Activated naive CD8-positive, alpha-beta T cell treated with anti-CD3 and anti-CD28 coated beads, Interleukin-2, amount 50 U/mL, for 24 hours (primary cell): ENCODE data around the gene PDC.
"Not testable (repeated sequence)": the region's sequence is repeated elsewhere in the genome, so short reads cannot be mapped to it uniquely, and the experiment has no call there.

Experiments used
- ATAC-seq: fragments of 150-1000 bp; cut with Tn5 transposase; one replicate; pipeline ENCODE4 v1.10.0; 2021
- DNase-seq: peaks from one replicate; pipeline ENCODE4 v3.0.0; 2021
- H3K27ac Mint-ChIP-seq: one replicate; pipeline ENCODE4 v1.8.0; 2021; ENCODE audit warnings: mild to moderate bottlenecking, mixed read lengths
- H3K27me3 Mint-ChIP-seq: one replicate; pipeline ENCODE4 v1.8.0; 2021; ENCODE audit warnings: mixed read lengths
- H3K36me3 Mint-ChIP-seq: one replicate; pipeline ENCODE4 v1.8.0; 2021; ENCODE audit warnings: low read depth, mixed read lengths
- H3K4me1 Mint-ChIP-seq: one replicate; pipeline ENCODE4 v1.8.0; 2021; ENCODE audit warnings: mixed read lengths
- H3K4me3 Mint-ChIP-seq: one replicate; pipeline ENCODE4 v1.8.0; 2021; ENCODE audit warnings: mild to moderate bottlenecking, moderate library complexity, mixed read lengths
- H3K9me3 Mint-ChIP-seq: one replicate; pipeline ENCODE4 v1.8.0; 2021; ENCODE audit warnings: mixed read lengths

Gene PDC

DNA sequence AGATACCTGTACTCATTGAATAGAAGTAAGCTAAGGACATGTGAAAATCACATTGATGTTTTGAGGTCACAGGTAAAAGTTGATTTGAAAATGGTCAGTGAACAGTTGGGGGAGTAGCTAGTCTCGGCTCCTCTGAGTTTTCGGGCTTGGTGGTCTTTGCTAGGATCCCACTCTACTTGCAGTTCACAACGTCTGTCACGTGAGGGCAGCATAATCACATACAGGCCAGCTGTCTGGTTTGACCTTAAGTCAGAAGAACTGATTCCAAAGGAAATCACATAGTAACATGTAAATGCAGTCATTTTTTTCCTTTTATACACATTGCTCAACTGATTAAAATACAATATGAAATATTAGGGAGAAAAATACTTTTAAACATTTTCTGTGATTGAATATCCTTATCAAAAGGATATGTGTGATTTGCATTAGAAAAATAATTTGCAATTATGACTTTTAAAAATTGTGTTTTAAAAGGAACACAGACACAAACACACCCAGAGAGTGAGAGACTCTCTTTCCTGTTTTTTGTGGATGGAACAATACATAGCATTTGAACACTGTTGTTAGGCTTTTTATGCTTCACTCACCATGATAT, 21.8 kb upstream of the PDC start:
- Mint-ChIP-seq H3K27ac (no peak overlapping the region), H3K9me3 (no peaks in the 10 kb centered on the region), H3K4me3 (no peak overlapping the region), H3K4me1 (no peaks in the 10 kb centered on the region), H3K36me3 (no peaks in the 10 kb centered on the region), H3K27me3 (no peaks in the 10 kb centered on the region)
- ATAC-seq (no peak), DNase-seq (peak; percentile 70)

DNA sequence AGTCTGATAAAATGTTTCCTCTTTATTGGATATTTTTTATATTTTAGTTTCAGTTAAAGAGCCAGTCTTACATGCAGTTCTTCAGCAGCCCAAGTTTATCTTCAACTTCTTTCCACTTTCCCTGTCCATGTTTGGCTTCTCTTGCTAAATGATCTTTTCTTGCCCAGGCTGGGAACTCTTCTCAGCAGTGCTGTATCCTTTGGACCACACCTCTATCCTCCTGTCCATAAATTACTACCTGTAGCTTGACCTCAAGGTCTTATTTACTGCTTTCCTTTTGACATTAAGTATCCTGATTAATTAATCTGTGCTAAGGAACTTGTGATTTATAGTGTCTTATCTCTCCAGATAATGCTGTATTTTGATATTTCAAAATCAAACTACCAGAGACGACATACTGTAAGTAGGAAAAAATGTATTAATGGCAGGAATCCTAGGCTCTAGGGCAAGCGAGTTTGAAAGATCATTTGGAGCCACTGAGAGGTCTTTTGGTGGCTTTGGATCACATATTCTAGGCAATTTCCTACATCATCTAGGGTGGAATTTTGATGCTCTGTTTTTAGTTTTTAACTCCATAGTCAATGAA, 20.5 kb upstream of the PDC start:
- no peak for ATAC-seq
- Mint-ChIP-seq H3K4me3 (no peak overlapping the region), H3K4me1 (no peaks in the 10 kb centered on the region), H3K9me3 (no peaks in the 10 kb centered on the region), H3K36me3 (no peaks in the 10 kb centered on the region), H3K27ac (no peak overlapping the region), H3K27me3 (no peaks in the 10 kb centered on the region)
- DNase-seq = no peak

DNA sequence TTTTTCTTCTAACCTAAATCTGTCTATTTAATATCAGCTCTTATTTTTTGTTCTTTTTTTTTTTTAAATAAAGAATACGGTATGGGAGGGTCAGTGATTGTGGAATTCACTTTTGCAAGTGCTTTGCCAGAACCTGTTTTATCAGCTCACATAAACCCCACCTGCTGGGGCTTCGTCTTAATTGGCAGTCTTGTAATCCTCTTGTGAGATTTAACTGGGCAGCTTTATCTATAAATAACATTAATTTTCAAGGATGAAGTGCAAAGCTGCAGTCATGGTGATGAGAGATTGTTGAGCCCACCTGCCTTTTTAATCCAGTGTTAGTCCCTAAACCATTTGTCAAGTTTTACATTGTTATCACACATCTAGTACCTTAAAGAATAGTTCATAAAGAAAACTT, 18.2 kb upstream of the PDC start:
- H3K27ac Mint-ChIP-seq = no peak overlapping the region
- H3K4me1 Mint-ChIP-seq = no peaks in the 10 kb centered on the region
- no peaks in the 10 kb centered on the region for H3K36me3 Mint-ChIP-seq
- H3K4me3 Mint-ChIP-seq = no peak overlapping the region
- H3K9me3 Mint-ChIP-seq = no peaks in the 10 kb centered on the region
- no peak for DNase-seq
- H3K27me3 Mint-ChIP-seq = no peaks in the 10 kb centered on the region
- ATAC-seq = no peak

DNA sequence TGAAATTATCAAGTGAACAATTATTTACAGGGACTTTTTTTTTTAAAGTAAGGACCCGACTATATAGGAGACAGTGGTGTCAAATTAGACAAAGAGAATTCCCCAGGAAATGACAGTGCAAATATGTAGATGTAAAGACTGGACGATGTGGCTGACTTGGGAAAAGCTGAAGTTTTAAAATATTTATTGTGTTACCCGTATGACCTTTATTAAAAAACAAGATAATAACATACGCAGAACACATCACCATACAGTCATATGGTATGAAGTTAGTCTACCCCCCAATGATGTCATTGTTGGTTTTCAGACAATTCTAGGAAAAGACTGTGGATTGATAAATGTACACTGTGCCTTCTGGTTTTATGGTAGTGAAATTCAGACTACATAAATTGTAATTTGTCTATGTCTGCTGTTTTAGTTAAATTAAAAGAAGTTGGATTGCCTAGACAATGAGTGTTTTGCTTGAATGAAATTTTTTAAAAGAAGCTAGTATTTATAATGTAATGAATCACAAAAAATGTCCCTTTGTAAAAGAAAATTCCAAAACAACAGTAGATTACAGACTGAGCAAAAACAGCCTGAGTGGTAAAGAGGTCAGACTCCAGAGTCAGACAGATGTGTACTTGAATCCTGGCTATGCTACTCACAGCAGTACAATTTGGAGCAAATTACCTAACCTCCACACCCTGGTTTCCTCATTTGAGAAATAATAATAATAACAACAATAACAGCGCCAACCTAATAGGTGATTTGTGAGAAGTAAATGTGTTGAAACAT, 15.5 kb upstream of the PDC start:
- DNase-seq = no peak
- no peaks in the 10 kb centered on the region for H3K27me3 Mint-ChIP-seq
- ATAC-seq = no peak
- H3K27ac Mint-ChIP-seq = no peak overlapping the region
- H3K36me3 Mint-ChIP-seq = no peaks in the 10 kb centered on the region
- H3K4me3 Mint-ChIP-seq = no peak overlapping the region
- H3K4me1 Mint-ChIP-seq = no peaks in the 10 kb centered on the region
- H3K9me3 Mint-ChIP-seq = no peaks in the 10 kb centered on the region

DNA sequence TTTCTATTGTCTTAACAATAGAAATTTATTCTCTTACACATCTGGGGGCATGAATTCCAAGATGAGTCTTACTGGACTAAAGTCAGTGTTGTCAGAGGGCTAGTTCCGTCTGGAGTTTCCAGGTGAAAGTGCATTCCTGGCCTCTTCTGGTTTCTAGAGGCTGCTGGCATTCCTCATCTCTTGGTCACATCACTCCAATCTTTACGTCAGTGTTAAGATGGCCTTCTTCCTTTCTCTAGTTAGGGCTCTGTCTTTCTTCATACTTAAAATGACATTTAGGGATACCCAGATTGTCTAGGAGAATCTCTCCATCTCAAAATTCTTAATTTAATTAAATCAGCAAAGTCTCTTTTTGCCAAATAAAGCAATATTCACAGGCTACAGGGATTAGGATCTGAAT, 13.3 kb upstream of the PDC start:
- Mint-ChIP-seq H3K27me3 (no peaks in the 10 kb centered on the region), H3K9me3 (no peaks in the 10 kb centered on the region), H3K4me1 (no peaks in the 10 kb centered on the region), H3K4me3 (no peak overlapping the region), H3K27ac (no peak overlapping the region), H3K36me3 (no peaks in the 10 kb centered on the region)
- ATAC-seq = no peak
- no peak for DNase-seq

DNA sequence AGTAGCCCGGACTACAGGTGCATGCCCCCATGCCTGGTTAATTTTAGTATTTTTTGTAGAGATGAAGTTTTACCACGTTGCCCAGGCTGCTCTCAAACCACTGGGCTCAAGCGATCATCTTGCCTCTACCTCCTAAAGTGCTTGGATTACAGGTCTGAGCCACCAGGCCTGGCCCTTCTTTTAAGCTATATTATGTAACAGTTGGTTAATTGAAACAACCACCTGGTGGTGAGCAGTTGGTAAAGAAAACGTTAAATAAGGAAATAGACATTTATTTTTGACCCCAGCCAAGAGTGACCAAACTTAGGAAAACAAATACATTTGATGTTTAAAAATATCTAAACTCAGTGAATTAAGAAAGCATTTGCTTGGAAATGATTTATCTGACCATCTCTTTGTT, 12.1 kb upstream of the PDC start:
- Mint-ChIP-seq H3K9me3 (no peaks in the 10 kb centered on the region), H3K27ac (no peak overlapping the region), H3K4me3 (no peak overlapping the region), H3K4me1 (no peaks in the 10 kb centered on the region), H3K36me3 (no peaks in the 10 kb centered on the region), H3K27me3 (peaks cover 2% of the 10 kb centered on the region)
- no peak for DNase-seq
- no peak for ATAC-seq

DNA sequence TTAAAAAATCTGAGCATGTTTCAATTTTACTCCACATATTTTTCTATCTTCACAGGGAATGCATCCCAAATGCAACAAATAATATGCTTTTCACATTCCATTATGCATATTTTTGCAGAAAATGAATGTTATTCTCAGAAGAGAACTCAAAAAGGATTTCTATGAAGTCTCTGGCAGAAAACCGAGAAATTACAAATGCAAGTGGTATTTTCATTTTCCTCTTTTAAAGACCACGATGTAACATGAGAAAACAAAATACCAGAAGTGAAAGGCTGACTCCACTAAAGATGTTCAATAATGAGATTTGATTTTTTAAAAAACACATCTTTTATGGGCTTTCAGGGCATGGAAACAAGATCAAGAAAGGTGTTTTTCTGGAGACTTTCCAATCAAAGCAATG, 5.0 kb upstream of the PDC start:
- Mint-ChIP-seq H3K27ac (no peak overlapping the region), H3K4me1 (no peaks in the 10 kb centered on the region), H3K9me3 (no peaks in the 10 kb centered on the region), H3K36me3 (no peaks in the 10 kb centered on the region), H3K4me3 (no peak overlapping the region), H3K27me3 (peaks cover 5% of the 10 kb centered on the region)
- ATAC-seq = no peak
- no peak for DNase-seq

DNA sequence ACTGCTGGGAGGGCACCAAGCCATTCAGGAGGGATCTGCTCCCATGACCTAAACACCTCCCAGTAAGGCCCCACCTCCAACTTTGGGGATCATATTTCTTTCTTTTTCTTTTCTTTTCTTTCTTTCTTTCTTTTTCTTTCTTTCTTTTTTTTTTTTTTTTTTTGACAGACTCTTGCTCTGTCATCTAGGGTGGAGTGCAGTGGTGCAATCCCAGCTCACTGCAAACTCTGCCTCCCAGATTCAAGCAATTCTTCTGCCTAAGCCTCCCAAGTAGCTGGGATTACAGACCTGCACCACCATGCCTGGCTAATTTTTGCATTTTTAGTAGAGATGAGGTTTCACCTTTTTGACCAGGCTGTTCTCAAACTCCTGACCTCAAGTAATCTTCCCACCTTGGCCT, 4.6 kb upstream of the PDC start:
- H3K36me3 Mint-ChIP-seq, H3K27ac Mint-ChIP-seq, H3K4me1 Mint-ChIP-seq, H3K9me3 Mint-ChIP-seq, H3K27me3 Mint-ChIP-seq, ATAC-seq, H3K4me3 Mint-ChIP-seq, DNase-seq: not testable (repeated sequence)

DNA sequence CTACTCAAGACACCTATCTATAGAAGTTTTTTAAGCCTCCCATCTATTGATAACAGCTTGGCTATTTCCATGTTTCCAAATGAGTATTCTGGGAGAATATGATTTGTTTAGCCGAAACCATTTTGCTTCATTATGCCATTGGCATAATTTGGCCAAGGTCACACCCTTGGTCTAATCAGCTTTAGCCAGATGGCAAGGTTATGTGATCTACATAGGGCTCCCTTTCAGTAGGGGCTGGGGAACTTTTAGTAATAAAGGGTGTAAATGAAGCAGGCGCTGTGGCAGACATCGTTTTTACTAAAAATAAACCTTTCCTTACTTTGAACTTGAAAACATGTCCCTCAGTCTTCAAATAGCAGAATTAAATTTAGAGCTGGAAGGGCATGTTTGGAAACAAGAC, 3.0 kb upstream of the PDC start:
- Mint-ChIP-seq H3K27me3 (peaks cover 5% of the 10 kb centered on the region), H3K27ac (no peak overlapping the region), H3K4me3 (no peak overlapping the region), H3K36me3 (no peaks in the 10 kb centered on the region), H3K4me1 (no peaks in the 10 kb centered on the region), H3K9me3 (no peaks in the 10 kb centered on the region)
- ATAC-seq (no peak), DNase-seq (no peak)

DNA sequence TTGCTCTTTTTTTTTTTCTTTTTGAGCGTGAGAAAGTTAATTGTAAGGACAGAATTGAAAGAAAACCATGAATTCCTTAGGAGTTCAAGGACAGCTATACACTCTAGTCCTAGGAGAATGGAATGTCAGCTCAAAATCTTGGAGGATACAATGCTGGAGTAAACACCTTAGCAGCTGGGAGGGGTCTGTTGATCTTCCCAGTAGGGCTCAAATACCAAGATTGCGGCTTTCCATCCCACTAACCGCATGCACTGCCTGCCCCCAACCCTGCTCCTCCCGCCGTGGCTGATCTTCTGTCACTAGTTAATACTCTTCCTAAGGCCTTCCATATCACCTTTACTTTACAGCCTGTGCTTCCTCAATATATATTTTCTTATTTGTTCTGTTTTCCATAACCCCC, 2.6 kb upstream of the PDC start:
- Mint-ChIP-seq H3K27ac (no peak overlapping the region), H3K4me3 (no peak overlapping the region), H3K4me1 (no peaks in the 10 kb centered on the region), H3K9me3 (no peaks in the 10 kb centered on the region), H3K36me3 (no peaks in the 10 kb centered on the region), H3K27me3 (peaks cover 5% of the 10 kb centered on the region)
- ATAC-seq (no peak), DNase-seq (no peak)

DNA sequence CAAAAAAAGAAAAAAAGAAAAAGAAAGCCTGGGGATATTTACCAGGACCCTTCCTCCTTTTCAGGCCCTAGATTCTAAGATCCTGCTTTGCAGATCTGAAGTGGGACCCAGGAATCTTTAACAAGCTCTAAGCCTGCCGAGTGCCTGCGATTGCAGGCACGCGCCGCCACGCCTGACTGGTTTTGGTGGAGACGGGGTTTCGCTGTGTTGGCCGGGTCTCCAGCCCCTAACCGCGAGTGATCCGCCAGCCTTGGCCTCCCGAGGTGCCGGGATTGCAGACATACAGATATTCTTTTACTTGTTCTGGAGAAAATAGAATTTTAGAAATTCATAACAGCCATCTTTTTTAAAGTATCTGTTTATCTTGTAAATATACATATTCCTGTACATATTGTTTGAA, 1.8 kb downstream of the PDC start:
- not testable (repeated sequence) for H3K4me3 Mint-ChIP-seq, ATAC-seq, H3K27ac Mint-ChIP-seq, H3K27me3 Mint-ChIP-seq, H3K4me1 Mint-ChIP-seq, DNase-seq, H3K9me3 Mint-ChIP-seq, H3K36me3 Mint-ChIP-seq

DNA sequence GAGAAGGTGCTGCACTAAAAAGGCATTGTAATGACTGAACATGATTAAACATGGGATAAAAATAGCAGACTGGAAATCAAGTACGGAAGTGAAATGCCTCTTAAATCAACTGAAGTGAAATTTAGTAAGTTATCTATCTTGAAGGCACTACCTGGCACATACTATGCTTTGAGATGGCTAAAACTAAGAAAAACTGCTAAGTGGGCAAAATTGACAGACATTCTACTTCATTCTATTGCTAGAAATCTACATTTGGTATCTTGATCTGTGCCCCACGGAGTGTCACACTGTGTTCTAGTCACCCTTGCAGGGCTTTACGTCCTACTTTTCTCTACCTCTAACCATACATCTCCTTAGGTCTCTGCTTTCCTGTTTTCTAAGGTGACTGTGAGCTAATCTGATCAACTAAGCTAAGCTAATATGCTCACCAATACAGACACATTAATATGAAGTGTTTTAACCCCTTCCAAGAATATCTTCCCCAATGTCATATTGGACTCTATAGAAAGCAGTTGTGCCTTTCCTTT, 4.1 kb downstream of the PDC start:
- H3K36me3 Mint-ChIP-seq = no peaks in the 10 kb centered on the region
- peaks cover 5% of the 10 kb centered on the region for H3K4me1 Mint-ChIP-seq
- H3K27ac Mint-ChIP-seq = no peak overlapping the region
- no peak overlapping the region for H3K4me3 Mint-ChIP-seq
- ATAC-seq = no peak
- H3K9me3 Mint-ChIP-seq = no peaks in the 10 kb centered on the region
- H3K27me3 Mint-ChIP-seq = no peaks in the 10 kb centered on the region
- no peak for DNase-seq

DNA sequence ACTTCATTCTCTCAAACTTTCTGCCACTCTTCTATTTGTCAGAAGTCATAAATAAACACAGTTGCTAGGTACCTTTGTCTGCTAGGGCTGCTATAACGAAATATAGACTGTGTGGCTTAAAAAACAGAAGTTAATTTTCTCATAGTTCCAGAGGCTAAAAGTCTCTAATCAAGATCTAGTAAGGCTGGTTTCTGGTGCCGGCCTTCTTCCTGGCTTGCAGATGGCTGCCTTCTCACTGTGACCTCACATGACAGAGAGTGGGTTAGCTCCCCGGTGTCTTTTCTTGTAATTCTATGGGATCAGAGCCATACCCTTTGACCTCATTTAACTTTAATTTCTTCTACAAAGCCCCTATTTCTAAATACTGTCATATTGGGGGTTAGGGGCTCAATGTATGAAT, 5.9 kb downstream of the PDC start:
- ATAC-seq = no peak

DNA sequence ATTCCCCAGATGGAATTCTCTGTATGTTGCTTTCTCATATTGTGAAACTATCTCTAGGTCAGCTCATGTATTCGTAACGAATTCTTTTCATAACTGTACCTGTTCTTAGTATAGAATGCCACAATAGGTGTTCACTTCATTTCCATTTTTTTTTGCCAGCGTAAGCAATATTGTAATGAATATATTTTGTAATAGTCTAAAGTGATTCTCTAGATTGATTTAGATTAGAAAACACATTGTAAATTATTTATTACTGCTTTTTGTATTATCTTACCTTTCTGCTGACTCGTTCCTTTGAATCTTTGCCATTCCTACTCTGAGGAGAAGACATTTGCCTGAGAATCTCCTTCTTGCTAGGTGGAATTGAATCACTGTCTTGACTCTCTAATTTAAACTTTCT, 14.8 kb downstream of the PDC start:
- Mint-ChIP-seq H3K27me3 (no peaks in the 10 kb centered on the region), H3K27ac (no peak overlapping the region)
- no peak for ATAC-seq

More for the DNA sequence above, 5.9 kb downstream of the PDC start:
- Mint-ChIP-seq H3K4me1 (peaks cover 5% of the 10 kb centered on the region), H3K27me3 (no peaks in the 10 kb centered on the region), H3K9me3 (no peaks in the 10 kb centered on the region), H3K4me3 (no peak overlapping the region), H3K36me3 (no peaks in the 10 kb centered on the region), H3K27ac (no peak overlapping the region)
- DNase-seq = no peak

DNA sequence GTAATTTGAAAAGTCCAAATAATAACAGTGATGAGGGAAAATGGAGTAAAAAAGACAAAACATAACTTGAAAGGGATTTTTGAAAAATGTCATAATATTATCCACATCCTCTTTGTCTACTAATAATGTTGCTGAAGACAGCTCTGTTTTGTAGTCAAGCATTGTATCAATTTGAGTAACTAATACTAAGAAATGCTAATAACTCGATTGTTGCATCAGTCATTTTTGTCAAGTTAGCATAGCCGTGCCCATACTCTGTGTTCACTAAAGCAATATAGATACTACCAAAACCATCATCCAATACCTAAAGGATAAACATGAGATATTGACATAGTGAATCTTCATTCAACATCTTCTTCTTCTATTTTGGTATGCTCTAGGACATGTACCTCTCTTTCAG, 17.3 kb downstream of the PDC start:
- Mint-ChIP-seq H3K9me3 (no peaks in the 10 kb centered on the region), H3K27me3 (no peaks in the 10 kb centered on the region), H3K27ac (no peak overlapping the region), H3K36me3 (no peaks in the 10 kb centered on the region), H3K4me3 (no peak overlapping the region), H3K4me1 (peaks cover 9% of the 10 kb centered on the region)
- DNase-seq (no peak), ATAC-seq (no peak)

More for the DNA sequence above, 14.8 kb downstream of the PDC start:
- H3K36me3 Mint-ChIP-seq = no peaks in the 10 kb centered on the region
- no peak for DNase-seq
- H3K4me3 Mint-ChIP-seq = no peak overlapping the region
- no peaks in the 10 kb centered on the region for H3K9me3 Mint-ChIP-seq
- H3K4me1 Mint-ChIP-seq = peaks cover 9% of the 10 kb centered on the region
